Sigmoid colon (tissue), 7 donors: ENCODE data around the gene TP73. TPM values are rescaled to one million over a fixed set of nuclear protein-coding genes. Genes with fewer than 3 reads are reported as not detected.

Experiments
- DNase-seq: peaks from one replicate; pipeline ENCODE4 v3.0.0-alpha.2; 2019
- H3K27ac ChIP-seq, 4 donors: fragments of 200-600 bp; sonication (generic); one replicate each; pipeline ENCODE4 v1.5.1; 2016 to 2019; ENCODE audit warnings: mild to moderate bottlenecking in 1 of 4
- H3K27me3 ChIP-seq, 3 donors: fragments of 200-600 bp; sonication (generic); one replicate each; pipeline ENCODE4 v1.5.1; 2019; ENCODE audit warnings: mild to moderate bottlenecking in 1 of 3
- H3K36me3 ChIP-seq, 4 donors: fragments of 200-600 bp; sonication (generic); one replicate each; pipeline ENCODE4 v1.5.1; 2016 to 2019
- H3K4me1 ChIP-seq, 4 donors: fragments of 200-600 bp; sonication (generic); one replicate each; pipeline ENCODE4 v1.5.1; 2017 to 2019
- H3K4me3 ChIP-seq, 4 donors: fragments of 200-600 bp; sonication (generic); one replicate each; pipeline ENCODE4 v1.5.1; 2017 to 2019; ENCODE audit warnings: mild to moderate bottlenecking in 2 of 4, moderate library complexity in 1 of 4
- H3K9me3 ChIP-seq, 4 donors: fragments of 200-600 bp in 3 of 4; sonication (generic) in 3 of 4; one replicate each; pipeline versions ENCODE4 v1.5.1 to v1.6.1; 2013 to 2019
- EP300 ChIP-seq, 4 donors: sonication (generic); formaldehyde crosslinking; IDR thresholded peaks; one replicate each; pipeline ENCODE4 v1.6.1; 2017; ENCODE audit warnings: antibody characterized with exemption in 4 of 4
- POLR2A ChIP-seq, 2 donors: fragments of 450-650 bp; IDR thresholded peaks; one replicate each; pipeline ENCODE4 v1.6.1; 2016; ENCODE audit warnings: antibody characterized with exemption in 2 of 2, mild to moderate bottlenecking in 2 of 2, moderate library complexity in 2 of 2
- POLR2AphosphoS5 ChIP-seq, 4 donors: sonication (generic); formaldehyde crosslinking; IDR thresholded peaks; one replicate each; pipeline ENCODE4 v1.6.1; 2017; ENCODE audit warnings: antibody characterized with exemption in 4 of 4
- WGBS, 2 donors: extraction: QIAGEN DNeasy Blood & Tissue Kit; methylation state at CpG; one replicate each; pipeline ENCODE4 v1.1.7; 2013; 5-methylcytosine and 5-hydroxymethylcytosine counted together
- intact Hi-C: fragments of 100-400 bp; cut with DNase I; formaldehyde crosslinking; loops from one replicate; pipeline ENCODE4 v1.15.1; 2023
- polyA plus RNA-seq, 3 donors: library from polyadenylated mRNA; stranded (reverse); fragments of 200-250 nt; gene quantifications; one replicate each; pipeline ENCODE4 v1.2.3, GENCODE V29; 2013
- total RNA-seq, 4 donors: library from RNA; depleted of rRNA; stranded (reverse); fragments of >200 nt; gene quantifications; one replicate each; pipeline ENCODE4 v1.1.0, GENCODE V29; 2016
- TF ChIP-seq, protein P1 (sequence below), 4 experiments: fragments of 450-650 bp in 3 of 4; fragments of 200-600 bp in 1 of 4; IDR thresholded peaks; one replicate each; pipeline ENCODE4 v1.5.1; 2016 to 2019; ENCODE audit warnings: antibody characterized with exemption in 4 of 4, mild to moderate bottlenecking in 3 of 4, moderate library complexity in 2 of 4
- donor health status: healthy with polysubstance abuse.
- donor health status: Bipolar disorder and iron deficiency.
- donor health status: healthy.

Gene TP73
- total and polyA plus RNA-seq, 7 donors = 0.22 to 0.69 TPM; not detected in 5

DNA sequence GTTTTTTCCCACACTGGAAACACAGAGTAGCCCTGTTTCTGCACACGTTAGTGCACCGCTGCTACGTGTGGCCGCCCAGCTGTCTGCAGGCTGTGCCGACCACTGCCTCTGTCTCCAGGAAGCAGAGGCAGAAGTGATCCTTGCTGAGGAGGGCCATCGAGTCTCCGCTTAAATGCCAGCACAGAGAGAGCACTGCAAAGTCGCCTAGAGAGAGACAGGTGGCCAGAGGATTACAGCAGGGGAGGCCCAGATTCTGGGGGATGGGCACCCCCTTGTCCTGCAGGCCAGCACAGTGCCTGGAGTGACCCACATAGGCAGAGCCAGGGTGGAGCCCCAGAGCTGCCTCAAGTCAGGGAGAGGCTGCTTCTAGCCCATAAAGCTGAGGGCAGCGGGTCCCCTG lies 21.4 kb upstream of the TP73 start:
- Histone ChIP-seq H3K27me3 (no peaks in the 10 kb centered on the region), H3K4me1 (peaks cover 0 to 7% (median 2%) of the 10 kb centered on the region in 4 donors), H3K36me3 (peaks cover 23 to 93% (median 50%) of the 10 kb centered on the region in 4 donors), H3K4me3 (no peak overlapping the region), H3K9me3 (no peaks in the 10 kb centered on the region), H3K27ac (no peak overlapping the region)
- TF ChIP-seq, protein P1, sequence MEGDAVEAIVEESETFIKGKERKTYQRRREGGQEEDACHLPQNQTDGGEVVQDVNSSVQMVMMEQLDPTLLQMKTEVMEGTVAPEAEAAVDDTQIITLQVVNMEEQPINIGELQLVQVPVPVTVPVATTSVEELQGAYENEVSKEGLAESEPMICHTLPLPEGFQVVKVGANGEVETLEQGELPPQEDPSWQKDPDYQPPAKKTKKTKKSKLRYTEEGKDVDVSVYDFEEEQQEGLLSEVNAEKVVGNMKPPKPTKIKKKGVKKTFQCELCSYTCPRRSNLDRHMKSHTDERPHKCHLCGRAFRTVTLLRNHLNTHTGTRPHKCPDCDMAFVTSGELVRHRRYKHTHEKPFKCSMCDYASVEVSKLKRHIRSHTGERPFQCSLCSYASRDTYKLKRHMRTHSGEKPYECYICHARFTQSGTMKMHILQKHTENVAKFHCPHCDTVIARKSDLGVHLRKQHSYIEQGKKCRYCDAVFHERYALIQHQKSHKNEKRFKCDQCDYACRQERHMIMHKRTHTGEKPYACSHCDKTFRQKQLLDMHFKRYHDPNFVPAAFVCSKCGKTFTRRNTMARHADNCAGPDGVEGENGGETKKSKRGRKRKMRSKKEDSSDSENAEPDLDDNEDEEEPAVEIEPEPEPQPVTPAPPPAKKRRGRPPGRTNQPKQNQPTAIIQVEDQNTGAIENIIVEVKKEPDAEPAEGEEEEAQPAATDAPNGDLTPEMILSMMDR (IDR thresholded peaks at IDR 0.05) = no peak
- TF ChIP-seq EP300 (IDR thresholded peaks at IDR 0.05) (no peak), POLR2AphosphoS5 (IDR thresholded peaks at IDR 0.05) (no peak), POLR2A (IDR thresholded peaks at IDR 0.05) (no peak)
- no peak for DNase-seq
- WGBS, 2 donors = 83 to 85% methylated on average over 9 of the region's 9 CpGs
- intact Hi-C loops = no loop called here

DNA sequence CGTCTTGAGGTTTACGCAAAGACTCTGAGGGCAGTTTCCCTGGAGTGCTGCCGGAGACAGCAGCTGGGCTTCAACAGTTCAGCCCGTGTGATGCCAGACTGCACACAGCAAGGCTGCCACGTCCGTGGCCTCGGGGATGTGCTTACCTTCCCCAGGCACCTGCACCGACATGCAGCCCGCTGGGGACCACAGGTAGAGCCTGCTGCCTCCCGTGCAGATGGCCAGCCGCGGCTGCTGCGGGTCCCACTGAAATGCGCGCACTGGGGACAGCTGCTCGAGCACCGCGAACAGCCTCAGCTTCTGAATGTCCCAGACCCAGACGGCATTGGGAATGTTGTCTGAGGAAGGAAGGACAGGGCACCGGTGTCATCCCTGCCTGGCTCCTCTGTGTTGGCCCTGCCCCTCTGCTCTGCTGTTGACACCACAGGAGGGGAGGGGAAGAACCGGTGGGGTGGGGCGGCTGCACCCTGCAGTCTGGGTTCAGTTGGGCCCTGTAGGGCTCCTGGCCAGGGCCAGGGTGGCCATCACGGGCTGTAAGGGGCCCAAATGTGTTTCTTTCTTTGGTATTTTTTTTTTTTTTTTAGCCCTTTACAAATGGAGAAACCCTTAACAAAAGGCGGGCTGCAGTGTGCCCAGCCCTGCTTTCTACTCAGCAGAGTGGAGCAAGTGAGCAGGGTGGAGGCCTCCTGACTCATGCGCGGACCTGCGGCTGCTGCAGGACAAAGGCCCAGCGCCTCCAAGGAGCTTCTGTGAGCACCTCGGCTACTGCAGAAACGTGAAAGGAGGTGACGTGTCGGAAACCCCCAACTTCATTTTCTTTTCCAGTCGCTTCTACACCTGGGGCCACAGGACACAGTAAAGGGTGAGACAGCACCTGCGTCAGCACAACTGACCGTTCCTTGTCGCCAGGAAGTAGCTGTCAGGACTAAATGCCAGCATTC lies 20.7 kb upstream of the TP73 start:
- Histone ChIP-seq H3K27ac (no peak overlapping the region), H3K9me3 (no peaks in the 10 kb centered on the region), H3K36me3 (peaks cover 26 to 100% (median 56%) of the 10 kb centered on the region in 4 donors), H3K4me1 (peaks cover 0 to under 1% (median 0%) of the 10 kb centered on the region in 4 donors), H3K4me3 (no peak overlapping the region), H3K27me3 (no peaks in the 10 kb centered on the region)
- intact Hi-C loops = no loop called here
- WGBS, 2 donors = 91 to 93% methylated on average over 36 of the region's 36 CpGs
- TF ChIP-seq EP300 (IDR thresholded peaks at IDR 0.05) (no peak), POLR2AphosphoS5 (IDR thresholded peaks at IDR 0.05) (no peak), POLR2A (IDR thresholded peaks at IDR 0.05) (no peak)
- TF ChIP-seq, protein P1 (IDR thresholded peaks at IDR 0.05) = no peak
- DNase-seq = peak; percentile 61

DNA sequence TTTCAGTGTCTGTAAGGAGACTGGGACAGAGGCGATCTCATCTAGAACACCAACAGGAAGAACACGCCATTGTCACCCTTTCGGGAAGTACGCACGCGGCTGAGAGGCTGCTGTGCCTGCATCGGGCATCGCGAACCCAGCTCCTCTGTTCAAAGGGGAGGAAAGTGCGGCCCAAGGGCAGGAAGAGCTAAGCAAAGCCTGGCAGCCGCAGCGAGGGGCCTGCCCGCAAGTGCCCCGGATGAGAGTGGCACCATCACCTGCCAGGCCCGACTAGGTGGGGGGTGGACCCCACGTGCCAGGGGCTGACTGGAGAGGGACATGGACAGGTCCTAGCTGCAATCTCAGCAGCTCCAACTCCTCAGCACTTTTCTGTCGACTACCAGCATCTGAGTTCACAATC lies 20.0 kb upstream of the TP73 start:
- H3K36me3 ChIP-seq = peaks cover 31 to 100% (median 62%) of the 10 kb centered on the region in 4 donors
- intact Hi-C loops = no loop called here
- H3K4me1 ChIP-seq = no peaks in the 10 kb centered on the region
- TF ChIP-seq POLR2AphosphoS5 (IDR thresholded peaks at IDR 0.05) = no peak
- H3K9me3 ChIP-seq = no peaks in the 10 kb centered on the region
- 95 to 97% methylated on average over 17 of the region's 17 CpGs for WGBS, 2 donors
- H3K4me3 ChIP-seq = no peak overlapping the region
- H3K27me3 ChIP-seq = no peaks in the 10 kb centered on the region
- no peak overlapping the region for H3K27ac ChIP-seq
- no peak for DNase-seq

DNA sequence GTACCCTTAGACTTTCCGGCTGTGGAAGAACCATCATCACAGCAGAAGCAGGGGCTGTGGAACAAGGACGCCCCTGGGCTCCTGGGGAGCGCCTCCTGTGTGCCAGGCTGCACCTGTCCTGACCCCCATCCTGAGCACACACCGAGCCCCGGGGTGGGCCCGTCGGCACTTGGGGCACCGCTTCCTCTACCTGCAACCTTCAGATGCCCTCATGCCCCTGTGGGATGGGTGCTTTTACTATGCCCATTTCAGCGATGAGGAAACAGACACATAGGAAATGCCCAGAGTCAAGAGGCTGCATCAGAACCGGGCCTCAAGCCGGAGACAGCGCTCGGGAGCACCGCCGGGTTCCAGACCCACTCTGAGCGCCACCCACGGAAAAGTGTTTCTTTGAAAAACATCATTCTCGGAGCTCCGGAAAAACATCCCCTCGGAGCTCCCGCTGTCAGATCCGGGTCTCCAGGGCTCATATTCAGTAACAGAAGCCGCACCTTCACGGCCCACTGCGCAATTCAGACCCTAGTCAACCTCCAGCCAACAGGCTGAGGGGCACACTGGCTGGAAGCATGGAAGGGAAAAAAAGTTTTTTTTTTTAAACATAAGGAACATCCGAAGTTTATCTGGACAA lies 19.5 kb upstream of the TP73 start:
- no peak for TF ChIP-seq POLR2A (IDR thresholded peaks at IDR 0.05)
- no peak for TF ChIP-seq EP300 (IDR thresholded peaks at IDR 0.05)
- TF ChIP-seq POLR2AphosphoS5 (IDR thresholded peaks at IDR 0.05) = no peak
- TF ChIP-seq, protein P1 (IDR thresholded peaks at IDR 0.05) = no peak
- Histone ChIP-seq H3K4me3 (no peak overlapping the region), H3K36me3 (peaks cover 32 to 100% (median 61%) of the 10 kb centered on the region in 4 donors), H3K27ac (no peak overlapping the region), H3K27me3 (no peaks in the 10 kb centered on the region), H3K9me3 (no peaks in the 10 kb centered on the region), H3K4me1 (no peaks in the 10 kb centered on the region)
- DNase-seq = no peak
- 95 to 97% methylated on average over 26 of the region's 26 CpGs for WGBS, 2 donors
- intact Hi-C loops = no loop called here
